ENCODE measurements around the gene HS3ST5.
"Not testable (repeated sequence)": the region's sequence is repeated elsewhere in the genome, so short reads cannot be mapped to it uniquely, and the experiment has no call there.

HS3ST5 gene

DNA sequence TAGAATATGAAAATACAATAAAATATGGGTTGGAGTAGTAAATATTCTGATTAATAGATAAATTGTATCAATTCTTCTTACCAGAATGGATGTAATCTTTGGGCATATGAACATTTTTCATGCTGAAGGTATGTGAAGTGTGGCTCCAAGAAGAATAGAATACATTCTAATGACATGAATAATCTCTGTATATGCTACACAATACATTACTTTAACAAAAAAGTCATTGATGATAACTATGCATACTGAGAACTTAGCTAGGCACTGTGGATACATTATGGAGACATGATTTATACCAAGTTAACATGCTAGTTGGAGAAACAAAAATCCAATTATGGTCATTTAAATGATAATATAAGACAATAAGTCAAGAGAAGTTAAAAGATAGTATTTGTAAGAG, 309.2 kb downstream of the HS3ST5 start:
- DNase-seq = no peak

GRCh38 chr6:114032721-114033120, 310.1 kb downstream of the HS3ST5 start:
- no peak for DNase-seq

- DNase-seq = no peak
These were observed 312.1 kb downstream of the HS3ST5 start for GRCh38 chr6:114030767-114031166.

DNA sequence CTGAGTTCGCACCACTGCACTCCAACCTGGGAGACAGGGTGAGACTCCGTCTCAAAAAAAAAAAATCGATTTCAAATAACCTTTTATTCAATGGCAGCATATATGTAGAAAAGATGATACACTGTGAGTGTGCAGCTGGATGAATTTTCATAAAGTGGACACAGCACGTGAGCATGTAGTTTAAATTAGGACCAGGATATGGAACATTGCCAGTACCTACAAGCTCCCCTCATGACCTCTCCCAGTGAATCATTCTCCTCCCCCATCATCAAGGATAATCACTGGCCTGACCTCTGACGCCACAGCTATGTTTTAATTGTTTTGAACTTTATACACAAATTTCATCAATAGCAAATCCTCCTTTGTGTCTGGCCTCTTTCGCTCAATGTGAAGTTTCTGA, 318.1 kb downstream of the HS3ST5 start:
- DNase-seq = no peak

GRCh38 chr6:114020196-114020595, 322.6 kb downstream of the HS3ST5 start:
- DNase-seq = no peak

- not testable (repeated sequence) for DNase-seq
These were observed 325.7 kb downstream of the HS3ST5 start for GRCh38 chr6:114017146-114017545.

- not testable (repeated sequence) for DNase-seq
These were observed 328.7 kb downstream of the HS3ST5 start for GRCh38 chr6:114014106-114014505.

- not testable (repeated sequence) for DNase-seq
These were observed 331.3 kb downstream of the HS3ST5 start for GRCh38 chr6:114011486-114011885.

DNA sequence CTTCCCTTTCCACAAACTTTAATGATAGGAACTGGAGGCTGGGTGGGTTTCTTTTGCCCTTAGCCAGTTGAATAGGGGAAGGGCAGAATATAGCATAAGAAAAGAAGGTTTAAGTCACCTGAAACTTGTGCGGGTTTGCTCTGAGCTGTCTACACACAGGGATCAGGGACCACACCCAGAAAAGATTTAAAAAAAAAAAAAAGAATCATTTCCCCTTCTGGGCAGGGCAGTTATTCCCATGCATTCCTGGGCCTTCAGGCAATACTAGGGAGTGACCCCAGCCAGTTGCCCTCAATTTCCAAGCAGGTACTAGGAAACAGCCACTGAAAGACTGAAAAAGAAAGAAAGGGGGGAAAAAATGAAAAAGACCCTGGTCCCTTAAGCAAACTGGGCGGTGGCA, 332.3 kb downstream of the HS3ST5 start:
- no peak for DNase-seq

DNA sequence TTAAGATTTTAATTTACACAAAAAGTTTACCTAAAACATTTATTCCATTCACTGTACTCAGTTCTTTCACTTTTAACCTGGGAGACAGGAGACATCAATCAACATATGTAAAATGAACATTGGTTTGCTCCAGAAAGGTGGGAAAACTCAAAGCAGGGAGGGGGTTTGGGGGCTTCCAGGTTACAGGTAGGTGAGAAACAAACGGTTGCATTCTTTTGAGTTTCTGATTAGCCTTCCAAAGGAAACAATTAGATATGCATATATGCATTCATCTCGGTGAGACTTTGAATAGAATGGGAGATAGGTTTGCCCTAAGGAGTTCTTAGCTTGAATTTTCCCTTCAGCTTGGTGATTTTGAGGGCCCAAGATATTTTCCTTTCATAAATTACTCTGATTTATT, 333.6 kb downstream of the HS3ST5 start:
- no peak for DNase-seq

- no peak for DNase-seq
These were observed 334.5 kb downstream of the HS3ST5 start for GRCh38 chr6:114008331-114008730.

DNA sequence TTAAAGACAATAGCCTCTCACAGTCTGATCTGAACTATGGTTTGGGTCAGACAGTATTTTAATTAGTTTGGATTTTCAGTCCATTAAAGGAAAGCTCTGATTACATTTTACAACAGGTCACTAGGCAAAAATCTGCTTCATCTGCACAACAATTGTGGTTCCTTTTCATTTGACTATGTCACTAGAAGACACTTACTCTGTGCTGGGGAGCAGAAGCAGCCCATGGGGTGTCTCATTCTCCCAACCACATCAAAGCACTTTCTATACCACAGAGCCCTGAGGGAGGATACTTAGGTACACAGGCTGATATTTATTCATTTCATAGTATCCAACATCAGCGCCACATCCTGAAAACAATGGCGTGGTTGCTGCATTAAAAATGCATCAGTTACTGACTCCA, 335.3 kb downstream of the HS3ST5 start:
- no peak for DNase-seq

All from stimulated activated CD4-positive, alpha-beta T cell treated with anti-CD3 and anti-CD28 coated beads, Interleukin-12 subunit alpha, Interleukin-12 subunit beta, amount 100 ng/mL, for 4 hours (primary cell).